HepG2 (cell line): ENCODE results near the gene GPR176. TPM values are rescaled to one million over a fixed set of nuclear protein-coding genes. Genes with fewer than 3 reads are reported as not detected.

Experiments used
- ATRX ChIP-seq: sonication (generic); formaldehyde crosslinking; IDR thresholded peaks from 2 replicates; pipeline ENCODE4 v1.4.0; 2020; ENCODE audit warnings: missing genetic modification reagents, borderline replicate concordance
- BRD4 ChIP-seq: sonication (generic); formaldehyde crosslinking; IDR thresholded peaks from 2 replicates; pipeline ENCODE4 v1.4.0; 2020; ENCODE audit warnings: missing genetic modification reagents
- E2F1 ChIP-seq: sonication (generic); formaldehyde crosslinking; IDR thresholded peaks from 2 replicates; pipeline ENCODE4 v1.5.0; 2020; ENCODE audit warnings: missing genetic modification reagents
- ELF4 ChIP-seq: sonication (generic); formaldehyde crosslinking; IDR thresholded peaks from 2 replicates; pipeline ENCODE4 v1.5.0; 2020; ENCODE audit warnings: missing genetic modification reagents, mild to moderate bottlenecking, moderate library complexity, borderline replicate concordance
- RXRA ChIP-seq: sonication (generic); formaldehyde crosslinking; IDR thresholded peaks from 2 replicates; pipeline ENCODE4 v1.5.1; 2020; ENCODE audit warnings: missing genetic modification reagents
- SKIL ChIP-seq: sonication (generic); formaldehyde crosslinking; IDR thresholded peaks from 2 replicates; pipeline ENCODE4 v1.8.0; 2022; ENCODE audit warnings: missing genetic modification reagents, mild to moderate bottlenecking, moderate library complexity, borderline replicate concordance
- ZNF142 ChIP-seq: sonication (generic); formaldehyde crosslinking; IDR thresholded peaks from 2 replicates; pipeline ENCODE4 v1.4.0; 2020; ENCODE audit warnings: missing genetic modification reagents
- ZNF263 ChIP-seq: sonication (generic); formaldehyde crosslinking; IDR thresholded peaks from 2 replicates; pipeline ENCODE4 v1.4.0; 2020; ENCODE audit warnings: missing genetic modification reagents
- ZNF280D ChIP-seq: sonication (generic); formaldehyde crosslinking; IDR thresholded peaks from 2 replicates; pipeline ENCODE4 v1.5.1; 2020; ENCODE audit warnings: mild to moderate bottlenecking, missing genetic modification reagents
- ZNF30 ChIP-seq: sonication (generic); formaldehyde crosslinking; IDR thresholded peaks from 2 replicates; pipeline ENCODE4 v1.5.0; 2020; ENCODE audit warnings: mild to moderate bottlenecking, missing genetic modification reagents
- ZNF503 ChIP-seq: sonication (generic); formaldehyde crosslinking; IDR thresholded peaks from 2 replicates; pipeline ENCODE4 v1.4.0; 2020; ENCODE audit warnings: missing genetic modification reagents
- ZNF724P ChIP-seq: sonication (generic); formaldehyde crosslinking; IDR thresholded peaks from 2 replicates; pipeline ENCODE4 v1.8.0; 2022; ENCODE audit warnings: missing genetic modification reagents, borderline replicate concordance
- ZSCAN25 ChIP-seq: sonication (generic); formaldehyde crosslinking; IDR thresholded peaks from 2 replicates; pipeline ENCODE4 v1.8.0; 2022; ENCODE audit warnings: mild to moderate bottlenecking, missing genetic modification reagents
- polyA plus RNA-seq, 8 experiments: library from polyadenylated mRNA; depleted of rRNA in 3 of 8; stranded (reverse) in 7 of 8; unstranded in 1 of 8; fragments of >200 nt; fragmentation: Illumina TruSeq in 4 of 8; extraction: Trizol in 4 of 8; gene quantifications; 2 replicates each; pipeline versions ENCODE4 v1.2.1 to v1.2.3, GENCODE V29; 2011 to 2016; ENCODE audit warnings: low read depth in 4 of 8, missing spikeins in 1 of 8, mixed read lengths in 1 of 8; ENCODE audit not compliant: insufficient read depth in 1 of 8
- total RNA-seq, 5 experiments: library from RNA; depleted of rRNA; stranded (reverse); fragments of >200 nt; fragmentation: Illumina TruSeq; extraction: Trizol; gene quantifications; 2 replicates each; pipeline ENCODE4 v1.2.3, GENCODE V29; 2016; ENCODE audit warnings: low read depth in 1 of 5

GPR176 gene
- total and polyA plus RNA-seq, 2 of the 13 experiments (the other 11 are each of a cell fraction or from before 2014, with no cell fraction given): 0.11 to 0.20 TPM

GRCh38 chr15:39920510-39921273 lies 626 bp upstream of the GPR176 start (continued):
- TF ChIP-seq ZNF142 (CRISPR knock-in tag) (peak; percentile 32; the same call in 1 of the 2 replicates), ZNF724P (CRISPR knock-in tag) (0 out of 2 replicates have a peak, but pooled peaks have one; percentile 61), ZNF30 (0 out of 2 replicates have a peak, but pooled peaks have one; percentile 43), RXRA (CRISPR knock-in tag) (peak; percentile 32; the same call in 1 of the 2 replicates), ZSCAN25 (CRISPR knock-in tag) (peak; percentile 56; the same call in 1 of the 2 replicates), BRD4 (CRISPR knock-in tag) (peak; percentile 76; the same call in 1 of the 2 replicates), ZNF503 (CRISPR knock-in tag) (no peak), ZNF263 (CRISPR knock-in tag) (0 out of 2 replicates have a peak, but pooled peaks have one; percentile 29), ATRX (CRISPR knock-in tag) (no peak), SKIL (CRISPR knock-in tag) (no peak), E2F1 (CRISPR knock-in tag) (no peak), ELF4 (no peak), ZNF280D (CRISPR knock-in tag) (0 out of 2 replicates have a peak, but pooled peaks have one; percentile 15)
